HepG2 (cell line): Measurements from ENCODE around the gene FBXW4. TPM values are rescaled to one million over a fixed set of nuclear protein-coding genes. Genes with fewer than 3 reads are reported as not detected.
A peak's percentile ranks its signal among the peaks of the same experiment; 100 is the strongest.

Source experiments
- ASH2L ChIP-seq: fragments of 300-600, 200-600 bp; sonication (generic); IDR thresholded peaks from 2 replicates; pipeline ENCODE4 v1.7.0; 2017; ENCODE audit warnings: low read depth, mild to moderate bottlenecking, moderate library complexity, mixed read lengths, low read length; ENCODE audit not compliant: insufficient read length
- CHCHD3 ChIP-seq: sonication (generic); formaldehyde crosslinking; IDR thresholded peaks from 2 replicates; pipeline ENCODE4 v1.8.0; 2022; ENCODE audit warnings: mild to moderate bottlenecking, missing genetic modification reagents, moderate library complexity
- FIP1L1 ChIP-seq: fragments of 200-400 bp; formaldehyde crosslinking; IDR thresholded peaks from 2 replicates; pipeline ENCODE4 v1.6.1; 2018; ENCODE audit warnings: low read depth, mild to moderate bottlenecking, low read length, moderate library complexity, borderline replicate concordance; ENCODE audit not compliant: insufficient read depth
- FOXK2 ChIP-seq: fragments of 450-650 bp; IDR thresholded peaks from 2 replicates; pipeline ENCODE4 v1.6.1; 2016
- HES4 ChIP-seq: sonication (generic); formaldehyde crosslinking; IDR thresholded peaks from 2 replicates; pipeline ENCODE4 v1.9.0; 2021; ENCODE audit warnings: mild to moderate bottlenecking, missing genetic modification reagents, borderline replicate concordance
- KDM6A ChIP-seq: IDR thresholded peaks from 2 replicates; pipeline ENCODE4 v1.6.1; 2016; ENCODE audit warnings: low read depth
- KLF9 ChIP-seq: IDR thresholded peaks from 2 replicates; pipeline ENCODE4 v1.6.1; 2016; ENCODE audit warnings: low read depth
- MAFF ChIP-seq: IDR thresholded peaks from 2 replicates; pipeline ENCODE4 v1.6.1; 2011; ENCODE audit warnings: low read depth, low read length, improper control_type of control experiment
- NR2C2 ChIP-seq: sonication (generic); formaldehyde crosslinking; IDR thresholded peaks from 2 replicates; pipeline ENCODE4 v1.4.0; 2020; ENCODE audit warnings: missing genetic modification reagents, mild to moderate bottlenecking, moderate library complexity, borderline replicate concordance
- PCBP1 ChIP-seq: fragments of 200-400 bp; formaldehyde crosslinking; IDR thresholded peaks from 2 replicates; pipeline ENCODE4 v1.6.1; 2017; ENCODE audit warnings: mild to moderate bottlenecking, low read depth, low read length, borderline replicate concordance
- RBAK ChIP-seq: sonication (generic); formaldehyde crosslinking; IDR thresholded peaks from 2 replicates; pipeline ENCODE4 v1.5.1; 2020; ENCODE audit warnings: mild to moderate bottlenecking, missing genetic modification reagents
- THYN1 ChIP-seq: sonication (generic); formaldehyde crosslinking; IDR thresholded peaks from 2 replicates; pipeline ENCODE4 v1.8.1; 2023; ENCODE audit warnings: low read depth, mild to moderate bottlenecking, moderate library complexity, missing genetic modification reagents, borderline replicate concordance
- ZNF10 ChIP-seq: sonication (generic); formaldehyde crosslinking; IDR thresholded peaks from 2 replicates; pipeline ENCODE4 v1.4.0; 2020; ENCODE audit warnings: mild to moderate bottlenecking, low read depth, missing genetic modification reagents, borderline replicate concordance
- ZNF143 ChIP-seq: sonication (generic); formaldehyde crosslinking; IDR thresholded peaks from 2 replicates; pipeline ENCODE4 v1.4.0; 2020; ENCODE audit warnings: missing genetic modification reagents
- ZNF253 ChIP-seq: sonication (generic); formaldehyde crosslinking; IDR thresholded peaks from 2 replicates; pipeline ENCODE4 v1.8.0; 2022; ENCODE audit warnings: mild to moderate bottlenecking, missing genetic modification reagents, borderline replicate concordance
- ZNF331 ChIP-seq: sonication (generic); formaldehyde crosslinking; IDR thresholded peaks from 2 replicates; pipeline ENCODE4 v1.4.0; 2020; ENCODE audit warnings: missing genetic modification reagents
- ZNF777 ChIP-seq: sonication (generic); formaldehyde crosslinking; IDR thresholded peaks from 2 replicates; pipeline ENCODE4 v1.4.0; 2020; ENCODE audit warnings: missing genetic modification reagents
- ZNF792 ChIP-seq: IDR thresholded peaks from 2 replicates; pipeline ENCODE4 v1.6.1; 2016
- polyA plus RNA-seq, 8 experiments: library from polyadenylated mRNA; depleted of rRNA in 3 of 8; stranded (reverse) in 7 of 8; unstranded in 1 of 8; fragments of >200 nt; fragmentation: Illumina TruSeq in 4 of 8; extraction: Trizol in 4 of 8; gene quantifications; 2 replicates each; pipeline versions ENCODE4 v1.2.1 to v1.2.3, GENCODE V29; 2011 to 2016; ENCODE audit warnings: low read depth in 4 of 8, missing spikeins in 1 of 8, mixed read lengths in 1 of 8; ENCODE audit not compliant: insufficient read depth in 1 of 8
- total RNA-seq, 5 experiments: library from RNA; depleted of rRNA; stranded (reverse); fragments of >200 nt; fragmentation: Illumina TruSeq; extraction: Trizol; gene quantifications; 2 replicates each; pipeline ENCODE4 v1.2.3, GENCODE V29; 2016; ENCODE audit warnings: low read depth in 1 of 5
- TF ChIP-seq, protein P1 (sequence below): sonication (generic); formaldehyde crosslinking; IDR thresholded peaks from 2 replicates; pipeline ENCODE4 v1.4.0; 2020; ENCODE audit warnings: missing genetic modification reagents, borderline replicate concordance
- TF ChIP-seq, protein P2 (sequence below): IDR thresholded peaks from 2 replicates; pipeline ENCODE4 v1.6.1; 2012; ENCODE audit warnings: inconsistent platforms
- TF ChIP-seq, protein P3 (sequence below): IDR thresholded peaks from 2 replicates; pipeline ENCODE4 v1.6.1; 2016; ENCODE audit warnings: control low read depth
- TF ChIP-seq, protein P4 (sequence below): sonication (generic); formaldehyde crosslinking; IDR thresholded peaks from 2 replicates; pipeline ENCODE4 v1.8.0; 2022; ENCODE audit warnings: mild to moderate bottlenecking, missing genetic modification reagents, moderate library complexity
- TF ChIP-seq, protein P5 (sequence below): IDR thresholded peaks from 2 replicates; pipeline ENCODE4 v1.6.1; 2016

FBXW4 gene
- total and polyA plus RNA-seq, 2 of the 13 experiments (the other 11 are each of a cell fraction or from before 2014, with no cell fraction given), result 23.5 to 33.7 TPM

DNA sequence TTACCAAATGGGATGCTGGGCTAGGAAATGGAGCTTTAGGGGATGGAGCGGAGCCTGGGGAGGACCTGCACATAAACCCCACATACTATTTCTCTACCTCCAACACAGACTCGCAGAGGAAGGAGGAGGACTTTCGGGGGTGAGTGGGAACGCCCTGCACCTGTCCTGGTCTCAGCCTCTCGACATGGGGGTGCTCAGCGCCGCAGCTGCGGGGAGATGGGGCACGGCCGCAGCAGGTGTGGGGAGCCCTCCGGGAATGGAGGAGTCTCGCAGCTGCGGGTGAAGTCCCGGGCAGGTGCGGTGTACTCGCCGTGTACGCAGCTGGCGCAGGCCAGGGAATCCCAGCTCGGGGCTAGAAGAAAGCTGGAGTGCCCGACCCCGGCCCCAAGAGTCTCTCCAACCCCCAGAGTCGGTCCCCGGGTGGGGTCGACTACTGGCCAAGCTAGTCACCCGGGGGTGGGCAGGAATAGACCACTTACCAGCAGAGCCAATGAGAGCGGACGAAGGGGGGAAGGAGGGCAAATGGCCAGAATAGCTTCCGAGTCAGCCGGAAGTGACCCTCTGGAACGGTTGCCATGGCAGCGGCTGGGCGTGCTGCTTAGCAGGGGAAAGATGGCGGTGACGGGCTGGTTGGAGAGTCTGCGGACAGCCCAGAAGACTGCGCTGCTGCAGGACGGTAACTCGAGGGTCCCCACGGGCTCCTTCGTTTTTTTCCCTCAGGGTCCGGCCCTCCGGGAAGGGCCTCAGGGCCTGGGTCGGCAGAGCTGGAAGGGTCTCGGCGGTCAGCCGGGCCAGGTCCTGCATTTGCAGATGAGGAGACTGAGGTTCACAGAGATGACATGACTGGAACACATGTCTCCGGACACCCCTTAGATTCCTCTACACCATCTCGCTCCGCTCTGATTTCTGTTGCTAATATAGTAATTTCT lies 107.0 kb downstream of the FBXW4 start, which contains the start of the genes DPCD and POLL (continued):
- TF ChIP-seq, protein P1, sequence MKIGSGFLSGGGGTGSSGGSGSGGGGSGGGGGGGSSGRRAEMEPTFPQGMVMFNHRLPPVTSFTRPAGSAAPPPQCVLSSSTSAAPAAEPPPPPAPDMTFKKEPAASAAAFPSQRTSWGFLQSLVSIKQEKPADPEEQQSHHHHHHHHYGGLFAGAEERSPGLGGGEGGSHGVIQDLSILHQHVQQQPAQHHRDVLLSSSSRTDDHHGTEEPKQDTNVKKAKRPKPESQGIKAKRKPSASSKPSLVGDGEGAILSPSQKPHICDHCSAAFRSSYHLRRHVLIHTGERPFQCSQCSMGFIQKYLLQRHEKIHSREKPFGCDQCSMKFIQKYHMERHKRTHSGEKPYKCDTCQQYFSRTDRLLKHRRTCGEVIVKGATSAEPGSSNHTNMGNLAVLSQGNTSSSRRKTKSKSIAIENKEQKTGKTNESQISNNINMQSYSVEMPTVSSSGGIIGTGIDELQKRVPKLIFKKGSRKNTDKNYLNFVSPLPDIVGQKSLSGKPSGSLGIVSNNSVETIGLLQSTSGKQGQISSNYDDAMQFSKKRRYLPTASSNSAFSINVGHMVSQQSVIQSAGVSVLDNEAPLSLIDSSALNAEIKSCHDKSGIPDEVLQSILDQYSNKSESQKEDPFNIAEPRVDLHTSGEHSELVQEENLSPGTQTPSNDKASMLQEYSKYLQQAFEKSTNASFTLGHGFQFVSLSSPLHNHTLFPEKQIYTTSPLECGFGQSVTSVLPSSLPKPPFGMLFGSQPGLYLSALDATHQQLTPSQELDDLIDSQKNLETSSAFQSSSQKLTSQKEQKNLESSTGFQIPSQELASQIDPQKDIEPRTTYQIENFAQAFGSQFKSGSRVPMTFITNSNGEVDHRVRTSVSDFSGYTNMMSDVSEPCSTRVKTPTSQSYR (CRISPR knock-in tag), result peak; percentile 36; the same call in 1 of the 2 replicates
- TF ChIP-seq, protein P2, sequence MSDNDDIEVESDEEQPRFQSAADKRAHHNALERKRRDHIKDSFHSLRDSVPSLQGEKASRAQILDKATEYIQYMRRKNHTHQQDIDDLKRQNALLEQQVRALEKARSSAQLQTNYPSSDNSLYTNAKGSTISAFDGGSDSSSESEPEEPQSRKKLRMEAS, result peak; percentile 61
- TF ChIP-seq ZNF143, result no peak
- no peak for TF ChIP-seq FOXK2
- TF ChIP-seq RBAK (CRISPR knock-in tag), result no peak
- peak; percentile 48; the same call in 1 of the 2 replicates for TF ChIP-seq ZNF331 (CRISPR knock-in tag)
- TF ChIP-seq NR2C2, result peak; percentile 100
- TF ChIP-seq CHCHD3 (CRISPR knock-in tag), result no peak
- no peak for TF ChIP-seq THYN1 (CRISPR knock-in tag)
- no peak for TF ChIP-seq FIP1L1
- TF ChIP-seq MAFF, result no peak
- 0 out of 2 replicates have a peak, but pooled peaks have one; percentile 29 for TF ChIP-seq ZNF777 (CRISPR knock-in tag)
- TF ChIP-seq, protein P3, sequence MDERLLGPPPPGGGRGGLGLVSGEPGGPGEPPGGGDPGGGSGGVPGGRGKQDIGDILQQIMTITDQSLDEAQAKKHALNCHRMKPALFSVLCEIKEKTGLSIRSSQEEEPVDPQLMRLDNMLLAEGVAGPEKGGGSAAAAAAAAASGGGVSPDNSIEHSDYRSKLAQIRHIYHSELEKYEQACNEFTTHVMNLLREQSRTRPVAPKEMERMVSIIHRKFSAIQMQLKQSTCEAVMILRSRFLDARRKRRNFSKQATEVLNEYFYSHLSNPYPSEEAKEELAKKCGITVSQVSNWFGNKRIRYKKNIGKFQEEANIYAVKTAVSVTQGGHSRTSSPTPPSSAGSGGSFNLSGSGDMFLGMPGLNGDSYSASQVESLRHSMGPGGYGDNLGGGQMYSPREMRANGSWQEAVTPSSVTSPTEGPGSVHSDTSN (CRISPR knock-in tag), result no peak
- TF ChIP-seq ZNF792 (CRISPR knock-in tag), result no peak; the same call in 1 of the 2 replicates
- TF ChIP-seq KLF9 (CRISPR knock-in tag), result no peak
- TF ChIP-seq, protein P4, sequence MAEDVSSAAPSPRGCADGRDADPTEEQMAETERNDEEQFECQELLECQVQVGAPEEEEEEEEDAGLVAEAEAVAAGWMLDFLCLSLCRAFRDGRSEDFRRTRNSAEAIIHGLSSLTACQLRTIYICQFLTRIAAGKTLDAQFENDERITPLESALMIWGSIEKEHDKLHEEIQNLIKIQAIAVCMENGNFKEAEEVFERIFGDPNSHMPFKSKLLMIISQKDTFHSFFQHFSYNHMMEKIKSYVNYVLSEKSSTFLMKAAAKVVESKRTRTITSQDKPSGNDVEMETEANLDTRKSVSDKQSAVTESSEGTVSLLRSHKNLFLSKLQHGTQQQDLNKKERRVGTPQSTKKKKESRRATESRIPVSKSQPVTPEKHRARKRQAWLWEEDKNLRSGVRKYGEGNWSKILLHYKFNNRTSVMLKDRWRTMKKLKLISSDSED (CRISPR knock-in tag), result no peak
- no peak for TF ChIP-seq KDM6A (CRISPR knock-in tag)
- 0 out of 2 replicates have a peak, but pooled peaks have one; percentile 14 for TF ChIP-seq ZNF253 (CRISPR knock-in tag)
- no peak for TF ChIP-seq HES4 (CRISPR knock-in tag)
- TF ChIP-seq ZNF10 (CRISPR knock-in tag), result no peak
- TF ChIP-seq, protein P5, sequence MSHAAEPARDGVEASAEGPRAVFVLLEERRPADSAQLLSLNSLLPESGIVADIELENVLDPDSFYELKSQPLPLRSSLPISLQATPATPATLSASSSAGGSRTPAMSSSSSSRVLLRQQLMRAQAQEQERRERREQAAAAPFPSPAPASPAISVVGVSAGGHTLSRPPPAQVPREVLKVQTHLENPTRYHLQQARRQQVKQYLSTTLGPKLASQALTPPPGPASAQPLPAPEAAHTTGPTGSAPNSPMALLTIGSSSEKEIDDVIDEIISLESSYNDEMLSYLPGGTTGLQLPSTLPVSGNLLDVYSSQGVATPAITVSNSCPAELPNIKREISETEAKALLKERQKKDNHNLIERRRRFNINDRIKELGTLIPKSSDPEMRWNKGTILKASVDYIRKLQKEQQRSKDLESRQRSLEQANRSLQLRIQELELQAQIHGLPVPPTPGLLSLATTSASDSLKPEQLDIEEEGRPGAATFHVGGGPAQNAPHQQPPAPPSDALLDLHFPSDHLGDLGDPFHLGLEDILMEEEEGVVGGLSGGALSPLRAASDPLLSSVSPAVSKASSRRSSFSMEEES (CRISPR knock-in tag), result no peak
- TF ChIP-seq ASH2L, result peak; percentile 76
- no peak for TF ChIP-seq PCBP1
